CD4-positive, alpha-beta T cell treated with Interleukin-15 for 4 hours (primary cell): ENCODE measurements around the gene RRP15.
"Not testable (repeated sequence)": the region's sequence is repeated elsewhere in the genome, so short reads cannot be mapped to it uniquely, and the experiment has no call there.

Source experiments
- DNase-seq: peaks from one replicate; pipeline ENCODE4 v3.0.0-alpha.2; 2020; ENCODE audit warnings: low spot score

RRP15 gene

GRCh38 chr1:218297461-218297860 lies 12.4 kb downstream of the RRP15 start:
- no peak for DNase-seq

- no peak for DNase-seq
Measured at GRCh38 chr1:218297867-218298266, 12.8 kb downstream of the RRP15 start.

GRCh38 chr1:218298398-218298797 lies 13.3 kb downstream of the RRP15 start:
- no peak for DNase-seq

GRCh38 chr1:218299416-218299815 lies 14.3 kb downstream of the RRP15 start:
- no peak for DNase-seq

- DNase-seq, result no peak
Measured at GRCh38 chr1:218301217-218301616, 16.1 kb downstream of the RRP15 start.

- DNase-seq, result no peak
Measured at GRCh38 chr1:218302155-218302554, 17.1 kb downstream of the RRP15 start.

- DNase-seq, result no peak
Measured at GRCh38 chr1:218303176-218303879, 18.2 kb downstream of the RRP15 start.

- no peak for DNase-seq
Measured at GRCh38 chr1:218304281-218305039, 19.4 kb downstream of the RRP15 start.

GRCh38 chr1:218305472-218306064 lies 20.5 kb downstream of the RRP15 start:
- DNase-seq, result no peak

GRCh38 chr1:218312509-218312908 lies 27.4 kb downstream of the RRP15 start:
- DNase-seq, result no peak

- no peak for DNase-seq
Measured at GRCh38 chr1:218314316-218314715, 29.2 kb downstream of the RRP15 start.

GRCh38 chr1:218315638-218316037 lies 30.5 kb downstream of the RRP15 start:
- no peak for DNase-seq

- DNase-seq, result no peak
Measured at GRCh38 chr1:218317061-218317460, 32.0 kb downstream of the RRP15 start.

- DNase-seq, result not testable (repeated sequence)
Measured at GRCh38 chr1:218320182-218320581, 35.1 kb downstream of the RRP15 start.

- no peak for DNase-seq
Measured at GRCh38 chr1:218322762-218323161, 37.7 kb downstream of the RRP15 start.

GRCh38 chr1:218323568-218324225 lies 38.6 kb downstream of the RRP15 start:
- DNase-seq, result no peak

- no peak for DNase-seq
Measured at GRCh38 chr1:218324226-218324580, 39.1 kb downstream of the RRP15 start.

- no peak for DNase-seq
Measured at GRCh38 chr1:218328769-218329168, 43.7 kb downstream of the RRP15 start.

GRCh38 chr1:218330043-218330623 lies 45.0 kb downstream of the RRP15 start:
- DNase-seq, result peak; percentile 38

- no peak for DNase-seq
Measured at GRCh38 chr1:218332416-218332815, 47.3 kb downstream of the RRP15 start.

GRCh38 chr1:218336328-218336727 lies 51.2 kb downstream of the RRP15 start:
- no peak for DNase-seq

- peak; percentile 12 for DNase-seq
Measured at GRCh38 chr1:218339267-218339831, 54.3 kb downstream of the RRP15 start.
